ENCODE data around the gene CA7.
A peak's percentile ranks its signal among the peaks of the same experiment; 100 is the strongest.

GRCh38 chr16:66872943-66873684 lies 28.9 kb downstream of the CA7 start:
- TF ChIP-seq, protein P1, sequence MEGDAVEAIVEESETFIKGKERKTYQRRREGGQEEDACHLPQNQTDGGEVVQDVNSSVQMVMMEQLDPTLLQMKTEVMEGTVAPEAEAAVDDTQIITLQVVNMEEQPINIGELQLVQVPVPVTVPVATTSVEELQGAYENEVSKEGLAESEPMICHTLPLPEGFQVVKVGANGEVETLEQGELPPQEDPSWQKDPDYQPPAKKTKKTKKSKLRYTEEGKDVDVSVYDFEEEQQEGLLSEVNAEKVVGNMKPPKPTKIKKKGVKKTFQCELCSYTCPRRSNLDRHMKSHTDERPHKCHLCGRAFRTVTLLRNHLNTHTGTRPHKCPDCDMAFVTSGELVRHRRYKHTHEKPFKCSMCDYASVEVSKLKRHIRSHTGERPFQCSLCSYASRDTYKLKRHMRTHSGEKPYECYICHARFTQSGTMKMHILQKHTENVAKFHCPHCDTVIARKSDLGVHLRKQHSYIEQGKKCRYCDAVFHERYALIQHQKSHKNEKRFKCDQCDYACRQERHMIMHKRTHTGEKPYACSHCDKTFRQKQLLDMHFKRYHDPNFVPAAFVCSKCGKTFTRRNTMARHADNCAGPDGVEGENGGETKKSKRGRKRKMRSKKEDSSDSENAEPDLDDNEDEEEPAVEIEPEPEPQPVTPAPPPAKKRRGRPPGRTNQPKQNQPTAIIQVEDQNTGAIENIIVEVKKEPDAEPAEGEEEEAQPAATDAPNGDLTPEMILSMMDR (IDR thresholded peaks at IDR 0.05; ENCODE audit: borderline replicate concordance, extremely low read depth, low read length, poor library complexity, severe bottlenecking), result peak; percentile 95
- no peak for TF ChIP-seq EZH2 (IDR thresholded peaks at IDR 0.05; ENCODE audit: borderline replicate concordance, low read depth, low read length, severe bottlenecking)

Measured in DND-41 (cell line).